ENCODE results near the gene TPTE.
"Not testable (repeated sequence)": the region's sequence is repeated elsewhere in the genome, so short reads cannot be mapped to it uniquely, and the experiment has no call there.

Gene TPTE

DNA sequence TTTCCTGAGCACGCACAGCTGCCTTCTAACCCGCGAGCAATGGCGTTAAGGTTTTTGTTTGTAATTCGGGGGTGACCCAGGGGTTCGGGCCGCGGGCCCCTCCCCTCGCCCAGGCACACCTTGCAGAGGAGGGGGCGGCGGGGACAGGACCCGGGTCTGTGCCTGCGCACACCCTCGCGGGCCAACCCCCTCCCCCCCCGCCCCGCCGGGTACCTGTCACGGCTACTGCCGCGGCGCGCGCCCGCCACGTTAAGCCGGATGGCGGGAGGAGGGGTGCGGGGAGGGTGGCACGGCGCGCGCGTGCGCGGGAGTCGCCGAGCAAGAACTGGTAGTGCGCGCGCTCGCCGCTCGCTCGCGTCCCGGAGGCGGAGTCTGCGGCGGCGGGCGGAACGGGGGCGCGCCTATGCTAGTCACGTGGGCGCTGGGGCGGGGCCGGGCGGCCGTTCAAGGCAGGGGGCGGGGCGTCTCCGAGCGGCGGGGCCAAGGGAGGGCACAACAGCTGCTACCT lies at the start of gene TPTE:
Gene TPTE, plus strand, starts transcription at position 493 of the 508 bp plus-strand sequence. CDS start 17,141 bp downstream, outside the sequence.
- no peak for DNase-seq

DNA sequence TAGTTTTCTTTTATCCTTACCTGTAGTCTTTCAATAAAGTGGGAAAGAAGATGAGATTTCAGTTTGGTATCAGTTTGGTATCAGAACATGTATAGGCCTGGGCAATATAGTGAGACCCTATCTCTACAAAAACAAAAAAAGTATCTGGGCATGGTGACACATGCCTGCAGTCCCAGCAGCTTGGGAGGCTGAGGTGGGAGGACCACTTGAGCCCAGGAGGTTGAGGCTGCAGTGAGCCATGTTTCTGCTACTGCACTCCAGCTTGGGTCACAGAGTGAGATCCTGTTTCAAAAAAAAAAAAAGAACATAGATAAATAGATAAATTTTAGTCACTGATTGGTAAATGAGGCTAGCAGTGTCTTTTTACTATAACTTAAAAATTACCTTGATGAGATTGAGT lies 49.4 kb upstream of the TPTE start:
- DNase-seq: not testable (repeated sequence)

DNA sequence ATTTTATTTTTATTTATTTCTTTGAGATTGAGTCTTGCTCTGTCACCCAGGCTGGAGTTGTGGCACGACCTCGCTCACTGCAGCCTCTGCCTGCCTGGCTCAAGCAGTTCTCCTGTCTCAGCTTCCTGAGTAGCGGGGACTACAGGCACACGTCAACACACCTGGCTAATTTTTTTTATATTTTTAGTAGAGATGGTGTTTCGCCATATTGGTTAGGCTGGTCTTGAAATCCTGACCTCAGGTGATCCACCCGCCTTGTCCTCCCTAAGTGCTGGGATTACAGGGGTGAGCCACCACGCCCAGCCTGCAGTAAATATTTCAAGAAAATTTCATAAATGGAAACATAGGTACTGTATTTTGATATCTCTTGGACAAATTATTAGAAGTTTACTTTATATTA lies 43.6 kb upstream of the TPTE start:
- not testable (repeated sequence) for DNase-seq

DNA sequence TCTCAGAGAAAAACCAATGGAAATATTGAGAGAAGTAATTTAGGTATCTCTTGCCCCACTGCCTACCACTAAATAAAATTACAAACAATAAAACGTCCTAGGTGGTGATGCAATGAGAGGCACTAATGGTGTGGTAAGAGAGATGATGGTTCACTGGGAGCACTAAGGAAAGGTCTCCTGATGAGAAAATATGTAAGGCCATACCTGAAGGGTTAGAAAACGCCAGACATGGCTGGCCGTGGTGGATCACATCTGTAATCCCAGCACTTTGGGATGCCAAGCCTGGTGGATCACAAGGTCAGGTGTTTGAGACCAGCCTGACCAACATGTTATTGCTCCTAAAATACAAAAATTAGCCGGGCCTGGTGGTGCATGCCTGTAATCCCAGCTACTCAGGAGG lies 41.5 kb upstream of the TPTE start:
- DNase-seq: not testable (repeated sequence)

DNA sequence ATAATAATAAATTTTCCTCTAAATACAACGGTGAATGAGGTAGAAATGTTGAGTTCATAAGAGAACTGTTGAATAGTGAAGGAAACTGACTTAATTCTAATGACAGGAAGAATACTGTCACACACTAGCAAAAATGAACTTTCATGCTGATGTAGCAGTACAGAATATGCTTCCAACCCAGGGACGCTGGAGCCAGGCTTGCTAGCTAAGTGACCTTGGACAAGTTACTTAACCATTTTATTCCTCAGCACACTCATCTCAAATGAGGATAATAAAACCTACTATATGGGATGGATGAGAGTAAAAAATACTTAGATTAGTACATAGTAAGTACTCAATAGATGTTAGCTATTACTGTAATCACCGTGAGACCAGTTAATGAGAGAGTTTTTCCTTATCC lies 36.5 kb upstream of the TPTE start:
- DNase-seq: not testable (repeated sequence)

DNA sequence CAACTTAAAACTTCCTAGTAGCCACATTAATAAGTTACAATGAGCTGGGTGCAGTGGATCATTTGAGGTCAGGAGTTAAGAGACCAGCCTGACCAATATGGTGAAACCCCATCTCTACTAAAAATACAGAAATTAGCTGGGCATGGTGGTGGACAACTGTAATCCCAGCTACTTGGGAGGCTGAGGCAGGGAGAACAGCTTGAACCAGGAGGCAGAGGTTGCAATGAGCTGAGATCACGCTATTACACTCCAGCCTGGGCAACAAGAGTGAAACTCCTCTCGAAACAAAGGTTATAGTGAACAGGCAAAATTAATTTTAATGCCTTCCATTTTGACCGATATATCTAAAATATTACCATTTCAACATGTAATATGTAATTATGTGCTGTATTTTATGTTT lies 30.9 kb upstream of the TPTE start:
- DNase-seq: not testable (repeated sequence)

DNA sequence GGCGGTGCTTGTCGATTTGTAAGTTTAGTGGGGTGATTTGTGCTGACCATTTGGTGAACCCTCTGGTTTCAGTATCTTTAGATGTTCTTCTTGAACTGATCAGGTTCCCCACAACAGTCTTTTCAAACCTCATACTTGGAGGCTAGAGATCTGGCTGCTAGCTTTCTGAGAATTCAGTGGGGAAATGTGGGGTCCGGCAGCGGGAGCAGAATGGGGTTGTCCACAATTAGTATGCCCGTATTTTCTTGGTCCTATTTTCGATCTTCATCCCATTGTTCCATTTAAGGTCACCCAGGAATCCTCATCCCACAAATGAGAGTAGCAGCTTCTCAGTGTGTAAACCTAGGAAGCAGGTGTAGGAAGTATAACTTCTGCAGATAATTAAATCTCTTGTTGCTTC lies 10.3 kb upstream of the TPTE start:
- no peak for DNase-seq

DNA sequence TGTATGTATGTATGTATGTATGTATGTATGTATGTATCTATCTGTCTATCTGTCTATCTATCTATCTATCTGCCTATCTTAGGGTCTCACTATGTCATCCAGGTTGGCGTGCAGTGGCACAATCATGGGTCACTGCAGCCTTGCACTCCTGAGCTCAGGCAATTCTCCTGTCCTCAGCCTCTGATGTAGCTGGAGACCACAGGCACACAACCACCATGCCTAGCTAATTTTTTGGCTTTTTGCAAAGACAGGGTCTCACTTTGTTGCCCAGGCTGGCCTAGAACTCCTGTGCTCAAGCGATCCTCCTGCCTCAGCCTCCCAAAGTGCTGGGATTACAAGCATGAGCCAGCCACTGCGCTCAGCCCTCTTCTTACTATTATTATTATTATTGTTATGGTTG lies 4.5 kb upstream of the TPTE start:
- not testable (repeated sequence) for DNase-seq

DNA sequence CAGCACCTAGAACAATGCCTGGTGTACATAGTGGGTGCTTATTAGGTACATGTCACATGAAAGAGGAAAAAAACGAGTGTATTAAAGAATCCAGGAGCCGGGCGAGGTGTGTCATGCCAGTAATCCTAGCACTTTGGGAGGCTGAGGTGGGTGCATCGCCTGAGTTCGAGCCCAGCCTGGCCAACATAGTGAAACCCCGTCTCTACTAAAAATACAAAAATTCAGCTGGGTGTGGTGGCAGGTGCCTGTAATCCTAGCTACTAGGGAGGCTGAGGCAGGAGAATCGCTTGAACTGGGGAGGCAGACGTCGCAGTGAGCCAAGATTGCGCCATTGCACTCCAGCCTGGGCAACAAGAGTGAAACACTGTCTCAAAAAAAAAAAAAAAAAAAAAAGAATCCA lies 3.5 kb upstream of the TPTE start:
- not testable (repeated sequence) for DNase-seq

DNA sequence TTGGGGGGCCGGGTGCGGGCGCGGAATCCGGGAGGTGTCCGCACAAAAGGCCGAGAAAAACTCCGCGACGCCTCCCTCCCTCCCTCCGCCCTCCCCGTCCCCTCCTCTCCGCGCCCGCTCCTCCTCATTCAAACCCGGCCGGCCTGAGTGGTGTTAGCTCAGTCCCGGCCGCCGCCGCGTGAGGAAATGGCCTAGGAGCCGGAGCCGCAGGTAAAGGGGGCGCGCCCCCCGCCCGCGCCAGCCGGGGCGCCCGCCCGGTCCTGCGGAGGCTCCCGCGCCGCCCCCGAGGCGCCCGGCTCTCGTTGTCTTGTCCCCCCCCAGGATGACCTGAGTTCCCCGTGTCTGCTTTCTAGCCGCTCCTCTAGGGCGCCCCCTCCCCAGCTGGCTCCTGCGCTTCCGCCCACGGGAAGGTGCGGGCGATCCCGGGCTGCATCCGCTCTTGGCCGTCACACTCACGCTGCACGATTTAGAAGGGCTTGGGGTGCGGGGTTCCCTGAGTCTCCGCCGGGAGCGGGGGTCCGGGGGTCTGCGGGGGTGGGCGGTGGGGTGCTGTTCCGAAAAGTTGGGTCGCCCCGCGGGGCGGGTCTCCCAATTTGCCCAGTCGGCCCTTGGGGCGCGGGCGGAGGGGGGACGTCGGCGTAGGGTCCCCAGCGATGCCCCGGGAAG lies 585 bp downstream of the TPTE start:
- not testable (repeated sequence) for DNase-seq

DNA sequence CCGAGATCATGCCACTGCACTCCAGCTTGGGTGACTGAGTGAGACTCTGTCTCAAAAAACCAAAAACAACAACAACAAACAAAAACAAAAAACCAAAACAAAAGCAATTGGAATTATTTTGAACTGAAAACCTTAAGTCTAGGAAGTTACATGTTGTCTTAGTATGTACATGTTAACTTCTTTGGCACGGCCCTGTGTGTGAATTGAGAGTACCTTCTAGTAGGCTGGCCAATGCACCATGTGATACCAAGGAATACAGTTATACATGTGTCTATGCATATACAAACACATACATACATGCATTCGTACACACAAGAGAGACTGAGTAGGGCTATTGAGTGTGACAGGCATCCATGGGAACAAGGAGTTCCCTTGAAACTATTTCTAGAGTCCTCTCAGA lies 18.6 kb downstream of the TPTE start:
- DNase-seq: no peak

DNA sequence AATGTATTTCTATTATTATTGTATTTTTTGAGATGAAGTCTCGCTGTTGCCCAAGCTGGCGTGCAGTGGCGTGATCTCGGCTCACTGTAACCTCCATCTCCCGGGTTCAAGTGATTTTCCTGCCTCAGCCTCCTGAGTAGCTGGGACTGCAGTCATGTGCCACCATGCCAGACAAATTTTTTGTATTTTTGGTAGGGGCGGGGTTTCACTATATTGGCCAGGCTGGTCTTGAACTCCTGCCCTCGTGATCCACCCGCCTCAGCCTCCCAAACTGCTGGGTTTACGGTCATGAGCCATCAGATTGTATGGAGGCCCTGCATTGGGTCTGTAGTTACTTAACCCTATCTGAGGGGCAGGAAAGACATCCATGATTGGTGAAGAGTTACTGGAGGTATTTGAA lies 23.0 kb downstream of the TPTE start:
- DNase-seq: not testable (repeated sequence)

DNA sequence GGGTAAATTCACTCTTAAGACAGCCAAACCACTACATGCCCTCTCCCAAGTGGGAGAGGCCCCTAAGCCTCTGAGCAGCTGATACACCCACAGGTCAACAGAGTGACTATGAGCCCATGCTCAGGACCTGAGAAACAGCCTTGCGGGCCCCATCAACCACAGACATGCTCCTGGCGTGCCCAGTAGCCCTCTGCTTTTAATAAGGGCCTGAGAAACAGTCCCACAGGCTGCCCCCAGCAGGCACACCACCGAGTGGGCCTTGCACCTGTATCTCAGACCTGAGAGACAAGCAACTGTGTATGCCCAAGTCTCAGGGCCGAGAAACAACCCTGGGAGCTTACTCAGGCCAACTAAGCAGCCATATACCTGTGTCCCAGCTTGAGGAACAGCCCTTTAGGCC lies 26.5 kb downstream of the TPTE start:
- DNase-seq: not testable (repeated sequence)

DNA sequence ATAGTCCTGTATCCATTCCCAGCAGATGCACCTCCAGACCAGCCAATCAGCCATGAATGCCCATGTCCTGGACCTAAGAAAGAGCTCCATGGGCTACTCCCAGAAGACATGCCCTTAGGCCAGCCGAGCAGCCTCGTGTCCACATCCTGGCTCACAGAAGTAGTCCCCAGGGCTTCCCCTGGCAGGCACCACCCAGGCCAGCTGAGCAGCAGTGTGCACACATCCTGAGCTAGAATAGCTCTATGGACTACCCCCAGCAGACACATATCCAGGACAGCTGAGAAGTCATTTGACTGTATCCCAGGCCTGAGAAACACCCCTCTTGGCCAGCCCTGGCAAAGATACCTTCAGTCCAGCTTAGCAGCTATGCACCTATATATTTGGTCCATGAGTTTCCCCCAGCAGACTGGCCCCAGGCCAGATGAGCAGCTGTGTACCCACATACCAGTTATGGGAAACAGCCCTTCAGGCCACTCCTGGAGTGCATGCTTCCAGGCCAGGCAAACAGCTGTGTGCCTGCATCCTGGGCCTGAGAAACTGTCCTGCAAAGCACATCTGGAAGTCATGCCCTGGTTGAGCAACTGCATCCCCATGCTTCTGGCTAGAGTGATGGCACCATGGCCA lies 27.1 kb downstream of the TPTE start:
- not testable (repeated sequence) for DNase-seq

DNA sequence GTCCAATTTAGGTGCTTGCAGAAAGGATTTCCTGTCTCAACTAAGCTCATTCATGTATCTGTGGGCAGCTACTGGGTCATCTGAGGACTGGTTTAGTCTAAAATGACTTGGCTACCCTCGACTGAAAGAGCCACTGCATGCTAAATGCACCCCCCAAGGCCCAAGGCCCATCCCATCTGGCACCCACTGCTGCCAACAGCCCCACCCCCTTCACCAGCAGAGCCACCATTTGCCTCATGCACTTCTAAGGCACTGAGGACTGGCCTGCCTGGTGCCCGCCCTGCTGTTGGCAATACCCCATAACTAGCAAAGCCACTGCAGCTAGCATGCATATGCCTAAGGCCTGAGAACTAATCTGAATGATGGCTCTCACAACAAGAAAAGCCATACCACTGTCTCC lies 49.4 kb downstream of the TPTE start:
- DNase-seq: not testable (repeated sequence)

DNA sequence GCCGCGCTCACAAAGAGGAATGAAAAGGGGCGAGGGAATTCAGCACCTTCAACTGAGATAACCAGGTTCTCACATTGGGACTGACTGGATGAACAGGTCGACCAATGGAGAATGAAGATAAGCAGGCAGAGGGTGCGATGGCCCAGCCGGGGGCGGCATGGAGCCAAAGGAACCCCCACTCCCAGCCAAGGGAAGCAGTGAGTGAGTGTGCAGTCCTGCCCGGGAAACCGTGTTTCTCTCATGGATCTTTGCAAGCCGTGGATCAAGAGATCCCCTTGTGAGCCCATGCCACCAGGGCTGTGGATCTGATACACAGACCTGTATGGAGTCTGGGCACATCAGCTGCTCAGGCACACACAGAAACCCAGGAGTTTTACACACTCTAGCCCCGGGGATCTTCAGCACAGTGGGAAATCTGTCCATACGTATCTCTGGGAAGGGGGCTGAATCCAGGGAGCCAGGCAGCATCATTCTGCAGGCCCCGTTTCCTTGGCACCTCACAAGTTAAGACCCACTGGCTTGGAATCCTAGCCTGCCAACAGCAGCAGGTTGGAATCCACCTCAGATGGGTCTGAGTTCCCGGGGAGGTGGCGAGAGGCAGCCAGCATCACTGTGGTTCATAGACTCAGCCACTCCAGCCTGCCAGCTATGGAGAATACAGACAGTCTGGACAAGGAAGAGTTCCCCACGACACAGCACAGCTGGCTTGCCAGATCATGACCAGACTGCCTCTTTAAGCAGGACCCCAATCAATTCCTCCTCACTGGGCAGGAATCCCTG lies 53.3 kb downstream of the TPTE start:
- peak; percentile 53 for DNase-seq

DNA sequence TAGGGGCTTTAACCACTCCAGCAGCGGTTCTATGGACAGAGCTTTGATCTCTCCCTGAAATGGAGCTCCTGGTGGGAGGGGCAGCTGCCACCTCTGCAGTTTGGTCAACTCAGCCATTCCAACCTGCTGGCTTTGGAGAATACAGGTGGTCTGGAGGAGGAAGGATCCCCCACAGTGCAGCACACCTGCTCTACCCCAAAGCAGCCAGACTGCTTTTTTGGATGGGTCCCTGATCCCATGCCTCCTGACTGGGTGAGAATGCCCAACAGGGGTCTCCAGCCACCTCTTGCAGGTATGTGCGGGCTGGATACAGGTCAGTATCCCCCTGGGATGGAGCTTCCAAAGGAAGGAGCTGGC lies 53.9 kb downstream of the TPTE start:
- no peak for DNase-seq

DNA sequence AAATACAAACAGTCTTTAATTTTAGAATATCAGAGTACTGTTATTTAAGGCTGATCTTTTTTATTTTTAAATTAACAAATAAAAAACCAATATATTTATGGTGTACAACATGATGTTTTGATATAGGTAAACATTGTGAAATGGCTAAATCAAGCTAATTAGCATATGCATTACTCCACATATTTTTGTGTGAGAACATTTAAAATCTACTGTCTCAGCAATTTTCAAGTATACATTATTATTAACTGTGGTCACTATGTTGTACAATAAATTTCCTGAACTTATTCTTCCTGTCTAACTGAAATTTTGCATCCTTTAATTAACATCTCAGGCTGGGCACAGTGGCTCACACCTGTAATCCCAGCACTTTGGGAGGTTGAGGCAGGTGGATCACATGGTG lies 57.5 kb downstream of the TPTE start:
- not testable (repeated sequence) for DNase-seq

DNA sequence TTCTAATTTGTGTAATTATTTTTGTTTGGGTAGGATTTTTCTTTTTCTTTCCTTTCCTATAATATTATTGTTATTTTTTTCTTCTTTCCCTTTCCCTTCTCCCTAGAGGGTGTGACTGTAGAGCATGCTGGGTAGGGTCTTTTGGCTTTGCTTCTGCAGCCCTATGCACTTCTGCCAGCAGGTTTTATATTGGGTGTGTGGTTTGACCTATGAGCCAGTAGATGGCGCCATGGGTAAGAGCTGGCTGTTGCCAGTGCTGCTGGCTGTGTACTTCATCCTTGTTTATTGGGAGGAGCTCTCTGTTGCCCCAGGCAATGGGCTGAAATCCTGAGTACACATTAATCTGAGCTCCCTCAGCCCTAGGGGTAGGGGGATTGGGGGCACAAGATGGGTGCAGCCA lies 67.7 kb downstream of the TPTE start:
- not testable (repeated sequence) for DNase-seq

DNA sequence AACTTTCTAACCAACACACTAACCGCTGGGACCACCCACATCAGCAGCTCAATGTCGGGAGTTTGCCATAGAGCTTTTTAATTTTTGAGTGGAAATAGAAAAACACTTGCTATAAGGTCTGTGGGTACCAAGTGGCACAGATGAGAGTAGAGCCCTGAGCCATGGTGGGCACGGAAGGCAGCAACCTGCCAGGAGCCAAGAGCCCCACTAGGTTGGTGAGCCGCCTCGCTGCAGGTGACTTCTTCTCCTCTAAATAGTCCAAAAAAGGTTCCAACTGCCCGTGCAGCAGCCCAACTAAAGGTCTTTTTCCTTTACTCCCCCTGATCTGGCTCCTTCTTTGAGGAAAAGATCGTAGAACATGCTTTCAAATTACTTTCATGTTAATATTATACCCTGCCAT lies 85.7 kb downstream of the TPTE start:
- not testable (repeated sequence) for DNase-seq

DNA sequence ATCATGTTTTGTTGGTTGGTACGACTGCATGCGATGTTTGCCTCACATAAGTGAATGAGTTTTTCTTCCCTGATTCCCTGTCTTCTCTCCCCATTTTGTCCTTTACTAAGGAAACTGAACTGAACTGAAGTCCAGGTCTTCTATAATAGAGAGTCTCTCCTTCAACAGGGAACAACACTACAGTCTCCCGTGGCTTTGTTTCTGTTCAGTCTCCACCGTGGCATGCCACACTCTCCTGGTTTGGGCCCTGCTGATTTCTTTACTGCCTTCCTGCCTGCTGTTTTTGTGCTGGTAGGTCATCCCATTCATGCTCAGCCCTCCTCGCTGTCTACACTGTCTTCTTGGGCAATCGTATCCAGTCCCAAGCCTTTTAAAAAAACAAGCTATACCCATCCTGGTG lies 92.9 kb downstream of the TPTE start:
- not testable (repeated sequence) for DNase-seq

DNA sequence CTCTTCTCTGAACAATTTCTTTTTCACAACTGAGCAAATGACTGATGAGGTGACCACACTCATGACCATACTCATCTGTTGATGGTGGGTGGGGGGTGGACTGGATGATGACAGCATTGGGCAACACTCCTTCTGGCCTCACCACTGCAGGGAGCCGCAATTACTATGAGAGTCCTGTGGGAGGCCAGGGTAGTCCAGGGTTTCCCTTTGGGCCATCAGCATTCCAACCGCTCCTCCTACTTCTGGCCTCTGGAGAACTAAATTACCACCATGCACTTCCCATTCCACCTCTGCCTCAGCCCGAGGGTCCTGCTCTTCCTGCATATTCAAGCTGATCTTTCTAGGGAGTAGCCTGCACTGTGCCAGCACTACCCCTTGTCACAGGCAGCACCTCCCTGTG lies 94.7 kb downstream of the TPTE start:
- DNase-seq: not testable (repeated sequence)

DNA sequence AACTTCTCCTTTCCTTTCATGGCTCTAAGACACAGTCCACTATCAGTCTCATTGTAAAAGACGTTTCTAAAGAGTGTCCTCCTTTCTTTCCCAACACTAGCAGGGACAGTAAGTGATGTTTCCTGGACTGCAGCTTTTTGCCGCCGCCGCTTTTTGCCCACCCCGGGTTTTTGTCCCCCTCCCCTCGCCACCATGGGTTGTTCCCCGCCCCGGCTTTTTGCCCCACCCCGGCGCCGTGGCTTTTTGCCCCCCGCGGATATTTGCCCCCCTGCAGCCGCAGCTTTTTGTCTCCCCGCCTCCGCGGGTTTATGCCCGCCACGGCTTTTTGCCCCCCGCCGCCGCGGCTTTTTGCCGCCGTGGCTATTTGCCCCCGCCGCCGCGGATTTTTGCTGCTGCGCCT lies 95.2 kb downstream of the TPTE start:
- DNase-seq: no peak

Measured in islet precursor cell (in vitro differentiated cells).